Measurements from ENCODE around the gene ROR1. TPM values are rescaled to one million over a fixed set of nuclear protein-coding genes. Genes with fewer than 3 reads are reported as not detected.

The ROR1 gene
- total and polyA plus RNA-seq, 2 donors (not counting 1 experiment from before 2014, with no cell fraction given), result 0.46 to 16.0 TPM

- H3K4me3 Mint-ChIP-seq, result no peak overlapping the region
- Histone ChIP-seq H3K4me1 (ENCODE audit: control insufficient read depth in 2 of 2, insufficient read depth in 2 of 2, low read length in 2 of 2) (peaks cover 0 to 3% of the 10 kb centered on the region in 2 donors), H2AFZ (ENCODE audit: insufficient read depth, low read depth, low read length, poor library complexity, severe bottlenecking) (no peak overlapping the region), H3K27me3 (replicated peaks in 1 of 4; ENCODE audit: control extremely low read depth in 1 of 4, control insufficient read depth in 3 of 4, insufficient read depth in 4 of 4, low read length in 3 of 4) (peaks cover 0 to 5% (median 2%) of the 10 kb centered on the region in 4 experiments), H3K4me2 (replicated peaks; ENCODE audit: low read depth, low read length, poor library complexity, severe bottlenecking) (no peak overlapping the region), H3K4me3 (ENCODE audit: control extremely low read depth in 1 of 5, extremely low read depth in 1 of 5, insufficient read depth in 1 of 5, low read depth in 2 of 5, low read length in 4 of 5) (no peak overlapping the region), H3K27ac (ENCODE audit: low read length in 2 of 2) (no peak overlapping the region), H3K36me3 (replicated peaks in 1 of 2; ENCODE audit: control extremely low read depth in 1 of 2, control insufficient read depth in 1 of 2, extremely low read depth in 1 of 2, insufficient read depth in 2 of 2, low read length in 1 of 2) (no peaks in the 10 kb centered on the region), H3K9me3 (ENCODE audit: control extremely low read depth in 1 of 3, control insufficient read depth in 2 of 3, insufficient read depth in 1 of 3, low read length in 2 of 3) (peaks cover 0 to 7% (median 0%) of the 10 kb centered on the region in 3 donors), H4K20me1 (ENCODE audit: control insufficient read depth, insufficient read depth, low read length, poor library complexity, severe bottlenecking) (no peaks in the 10 kb centered on the region), H3K9ac (ENCODE audit: low read length) (no peak overlapping the region), H3K79me2 (ENCODE audit: control insufficient read depth, insufficient read depth, low read length) (no peaks in the 10 kb centered on the region)
- peaks cover 2% of the 10 kb centered on the region for H3K9me3 Mint-ChIP-seq (ENCODE audit: insufficient read depth)
- H3K27ac Mint-ChIP-seq, result no peak overlapping the region
- H3K4me1 Mint-ChIP-seq, result no peaks in the 10 kb centered on the region
- CTCF ChIA-PET, result interaction anchor here (0.7 to 1.6 kb wide), 2 partner anchors 397 to 399 kb away, joined by 3 read pairs; no protein-coding TSS in a partner anchor
- DNase-seq (no peak), ATAC-seq (ENCODE audit: low read depth) (no peak)
- peaks cover 4% of the 10 kb centered on the region for H3K27me3 Mint-ChIP-seq
- intact Hi-C loops (cut with micrococcal nuclease), result no loop called here
- WGBS (ENCODE audit: insufficient coverage), result 80% methylated on average over 1 of the region's 2 CpGs
- TF ChIP-seq EZH2 (IDR thresholded peaks at IDR 0.05; ENCODE audit: borderline replicate concordance, insufficient read depth, low read depth, low read length, poor library complexity, severe bottlenecking) (no peak), CTCF (IDR thresholded peaks at IDR 0.05) (no peak)
- POLR2A ChIA-PET, result no interaction called here
Observed at GRCh38 chr1:63740432-63740831, 33.4 kb upstream of the ROR1 start.

GRCh38 chr1:63742526-63742925 is 31.3 kb upstream of the ROR1 start:
- H3K4me1 Mint-ChIP-seq, result no peaks in the 10 kb centered on the region
- H3K27me3 ChIP-seq (replicated peaks in 1 of 4; ENCODE audit: control extremely low read depth in 1 of 4, control insufficient read depth in 3 of 4, insufficient read depth in 4 of 4, low read length in 3 of 4), result peaks cover 0 to 5% (median 2%) of the 10 kb centered on the region in 4 experiments
- no peaks in the 10 kb centered on the region for H3K9me3 Mint-ChIP-seq (ENCODE audit: insufficient read depth)
- POLR2A ChIA-PET, result no interaction called here
- CTCF ChIA-PET, result interaction anchor here (0.7 kb wide), 1 partner anchor 395 kb away, joined by 3 read pairs; no protein-coding TSS in a partner anchor
- H3K27ac Mint-ChIP-seq, result no peak overlapping the region
- H3K9me3 ChIP-seq (ENCODE audit: control extremely low read depth in 1 of 3, control insufficient read depth in 2 of 3, insufficient read depth in 1 of 3, low read length in 2 of 3), result peaks cover 0 to 4% (median 0%) of the 10 kb centered on the region in 3 donors
- peak; percentile 3 for DNase-seq
- no peaks in the 10 kb centered on the region for H3K36me3 ChIP-seq (replicated peaks in 1 of 2; ENCODE audit: control extremely low read depth in 1 of 2, control insufficient read depth in 1 of 2, extremely low read depth in 1 of 2, insufficient read depth in 2 of 2, low read length in 1 of 2)
- H3K27ac ChIP-seq (ENCODE audit: low read length in 2 of 2), result no peak overlapping the region
- H3K4me3 ChIP-seq (ENCODE audit: control extremely low read depth in 1 of 5, extremely low read depth in 1 of 5, insufficient read depth in 1 of 5, low read depth in 2 of 5, low read length in 4 of 5), result no peak overlapping the region
- no peak overlapping the region for H3K9ac ChIP-seq (ENCODE audit: low read length)
- H3K4me2 ChIP-seq (replicated peaks; ENCODE audit: low read depth, low read length, poor library complexity, severe bottlenecking), result no peak overlapping the region
- peaks cover 0 to 3% of the 10 kb centered on the region in 2 donors for H3K4me1 ChIP-seq (ENCODE audit: control insufficient read depth in 2 of 2, insufficient read depth in 2 of 2, low read length in 2 of 2)
- no peaks in the 10 kb centered on the region for H3K79me2 ChIP-seq (ENCODE audit: control insufficient read depth, insufficient read depth, low read length)
- H4K20me1 ChIP-seq (ENCODE audit: control insufficient read depth, insufficient read depth, low read length, poor library complexity, severe bottlenecking), result no peaks in the 10 kb centered on the region
- intact Hi-C loops (cut with micrococcal nuclease), result no loop called here
- H3K27me3 Mint-ChIP-seq, result peaks cover 7% of the 10 kb centered on the region
- no peak overlapping the region for H2AFZ ChIP-seq (ENCODE audit: insufficient read depth, low read depth, low read length, poor library complexity, severe bottlenecking)
- no peak for TF ChIP-seq EZH2 (IDR thresholded peaks at IDR 0.05; ENCODE audit: borderline replicate concordance, insufficient read depth, low read depth, low read length, poor library complexity, severe bottlenecking)
- TF ChIP-seq CTCF (IDR thresholded peaks at IDR 0.05), result no peak
- ATAC-seq (ENCODE audit: low read depth), result no peak
- no peak overlapping the region for H3K4me3 Mint-ChIP-seq
